Uterus (tissue), 4 donors: ENCODE results near the gene SMURF1. TPM values are rescaled to one million over a fixed set of nuclear protein-coding genes. Genes with fewer than 3 reads are reported as not detected.
A peak's percentile ranks its signal among the peaks of the same experiment; 100 is the strongest.

Source experiments
- DNase-seq, 2 donors: peaks; one replicate each; pipeline ENCODE4 v3.0.0-alpha.2; 2019 to 2020
- H3K27ac ChIP-seq, 2 donors: fragments of 200-600 bp; sonication (generic); 1 replicate in 1 of 2; 2 replicates in 1 of 2; pipeline ENCODE4 v1.5.1; 2016 to 2018
- H3K27me3 ChIP-seq, 2 donors: fragments of 200-600 bp; sonication (generic); one replicate each; pipeline ENCODE4 v1.5.1; 2018 to 2019; ENCODE audit warnings: control low read depth in 1 of 2
- H3K36me3 ChIP-seq, 2 donors: fragments of 200-600 bp; sonication (generic); one replicate each; pipeline ENCODE4 v1.5.1; 2019; ENCODE audit warnings: control low read depth in 1 of 2
- H3K4me1 ChIP-seq, 2 donors: fragments of 200-600 bp; sonication (generic); one replicate each; pipeline ENCODE4 v1.5.1; 2018 to 2019; ENCODE audit warnings: control low read depth in 1 of 2
- H3K4me3 ChIP-seq, 2 donors: fragments of 200-600 bp; sonication (generic); 1 replicate in 1 of 2; 2 replicates in 1 of 2; pipeline ENCODE4 v1.5.1; 2018 to 2019; ENCODE audit warnings: mild to moderate bottlenecking in 1 of 2
- H3K9me3 ChIP-seq, 2 donors: fragments of 200-600 bp; sonication (generic); one replicate each; pipeline ENCODE4 v1.5.1; 2019; ENCODE audit warnings: control low read depth in 1 of 2
- POLR2A ChIP-seq, 2 donors: fragments of 450-650 bp; IDR thresholded peaks; one replicate each; pipeline ENCODE4 v1.6.1; 2016; ENCODE audit warnings: antibody characterized with exemption in 2 of 2, mild to moderate bottlenecking in 1 of 2, moderate library complexity in 1 of 2
- intact Hi-C: fragments of 100-400 bp; cut with DNase I; formaldehyde crosslinking; loops from one replicate; pipeline ENCODE4 v1.15.1; 2023; ENCODE audit warnings: low total_unique reads
- total RNA-seq, 4 donors: library from RNA; depleted of rRNA in 3 of 4; stranded (reverse); fragments of >200 nt in 3 of 4; gene quantifications; one replicate each; pipeline versions ENCODE4 v1.1.0 to v1.2.4, GENCODE V29; 2014 to 2023
- TF ChIP-seq, protein P1 (sequence below), 4 experiments: fragments of 200-600 bp in 2 of 4; fragments of 450-650 bp in 2 of 4; sonication (generic) in 2 of 4; IDR thresholded peaks; one replicate each; pipeline ENCODE4 v1.5.1; 2016 to 2019; ENCODE audit warnings: antibody characterized with exemption in 4 of 4, mild to moderate bottlenecking in 2 of 4, moderate library complexity in 1 of 4
- donor health status: DM: yes; HTN: yes; CAD: no.

Gene SMURF1
- total RNA-seq, 4 donors from 2014 or later = 14.4 to 39.5 (median 26.2) TPM

DNA sequence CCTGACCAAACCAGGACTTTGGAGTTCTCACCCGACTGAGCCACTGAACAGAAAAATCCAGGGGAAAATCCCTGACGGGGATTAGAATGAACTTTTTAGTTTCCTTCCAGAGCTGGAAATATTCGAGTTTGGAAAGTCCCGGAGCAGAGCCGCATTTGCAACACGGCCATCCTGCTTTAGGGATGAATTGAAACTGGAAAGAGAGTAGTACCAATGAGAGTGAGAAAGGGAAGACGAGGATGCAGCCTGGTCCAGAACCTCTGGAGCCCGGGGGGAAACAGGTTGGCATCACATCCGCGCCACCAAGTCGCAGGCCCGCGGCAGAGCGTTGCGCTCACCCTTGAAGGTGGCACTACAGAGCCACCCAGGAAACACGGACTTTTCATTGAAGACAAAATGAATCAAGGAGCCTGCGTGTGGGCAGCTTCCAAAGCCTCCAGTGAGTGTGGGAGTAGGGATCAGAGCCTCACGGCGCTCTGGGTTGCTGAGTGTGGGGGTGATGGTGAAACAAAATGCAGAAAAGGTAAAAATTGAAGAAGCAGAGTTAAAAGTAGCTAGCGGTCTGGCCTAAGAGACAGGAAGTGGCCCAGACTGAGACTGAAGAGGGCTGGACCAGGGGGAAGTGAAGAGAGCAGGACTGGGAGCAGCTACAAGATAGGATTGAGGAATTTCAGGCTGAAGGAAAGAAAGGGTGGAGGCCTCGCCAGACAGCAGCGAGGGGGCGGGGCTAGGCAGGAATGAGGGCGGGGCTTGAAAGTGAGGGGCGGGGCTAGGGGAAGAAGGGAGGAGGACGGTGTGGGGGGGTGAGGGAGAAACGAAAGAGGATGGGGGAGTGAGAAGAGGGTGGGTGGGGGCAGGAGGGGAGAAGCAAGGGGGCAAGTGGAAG is 1.8 kb downstream of the SMURF1 start:
- Histone ChIP-seq H3K4me1 (peaks cover 2 to 5% of the 10 kb centered on the region in 2 donors), H3K9me3 (no peaks in the 10 kb centered on the region), H3K36me3 (no peaks in the 10 kb centered on the region), H3K27me3 (no peaks in the 10 kb centered on the region), H3K4me3 (peak overlapping the region; percentile 60 to 99), H3K27ac (peak overlapping the region; percentile 99 to 100)
- intact Hi-C loops = no loop called here
- TF ChIP-seq POLR2A (IDR thresholded peaks at IDR 0.05) = peak in 1 of 2 donors; percentile 20
- TF ChIP-seq, protein P1, sequence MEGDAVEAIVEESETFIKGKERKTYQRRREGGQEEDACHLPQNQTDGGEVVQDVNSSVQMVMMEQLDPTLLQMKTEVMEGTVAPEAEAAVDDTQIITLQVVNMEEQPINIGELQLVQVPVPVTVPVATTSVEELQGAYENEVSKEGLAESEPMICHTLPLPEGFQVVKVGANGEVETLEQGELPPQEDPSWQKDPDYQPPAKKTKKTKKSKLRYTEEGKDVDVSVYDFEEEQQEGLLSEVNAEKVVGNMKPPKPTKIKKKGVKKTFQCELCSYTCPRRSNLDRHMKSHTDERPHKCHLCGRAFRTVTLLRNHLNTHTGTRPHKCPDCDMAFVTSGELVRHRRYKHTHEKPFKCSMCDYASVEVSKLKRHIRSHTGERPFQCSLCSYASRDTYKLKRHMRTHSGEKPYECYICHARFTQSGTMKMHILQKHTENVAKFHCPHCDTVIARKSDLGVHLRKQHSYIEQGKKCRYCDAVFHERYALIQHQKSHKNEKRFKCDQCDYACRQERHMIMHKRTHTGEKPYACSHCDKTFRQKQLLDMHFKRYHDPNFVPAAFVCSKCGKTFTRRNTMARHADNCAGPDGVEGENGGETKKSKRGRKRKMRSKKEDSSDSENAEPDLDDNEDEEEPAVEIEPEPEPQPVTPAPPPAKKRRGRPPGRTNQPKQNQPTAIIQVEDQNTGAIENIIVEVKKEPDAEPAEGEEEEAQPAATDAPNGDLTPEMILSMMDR (IDR thresholded peaks at IDR 0.05) = no peak
- peak; percentile 74 to 75 for DNase-seq

- no peak for DNase-seq
- H3K36me3 ChIP-seq = no peaks in the 10 kb centered on the region
- TF ChIP-seq POLR2A (IDR thresholded peaks at IDR 0.05) = no peak
- TF ChIP-seq, protein P1 (IDR thresholded peaks at IDR 0.05) = no peak
- H3K4me1 ChIP-seq = peaks cover 4 to 5% of the 10 kb centered on the region in 2 donors
- no peaks in the 10 kb centered on the region for H3K27me3 ChIP-seq
- H3K9me3 ChIP-seq = no peaks in the 10 kb centered on the region
- peak overlapping the region in 1 of 2 donors; percentile 99 for H3K4me3 ChIP-seq
- peak overlapping the region; percentile 99 to 100 for H3K27ac ChIP-seq
- intact Hi-C loops = no loop called here
Measured at GRCh38 chr7:99141334-99141733, 2.6 kb downstream of the SMURF1 start.

DNA sequence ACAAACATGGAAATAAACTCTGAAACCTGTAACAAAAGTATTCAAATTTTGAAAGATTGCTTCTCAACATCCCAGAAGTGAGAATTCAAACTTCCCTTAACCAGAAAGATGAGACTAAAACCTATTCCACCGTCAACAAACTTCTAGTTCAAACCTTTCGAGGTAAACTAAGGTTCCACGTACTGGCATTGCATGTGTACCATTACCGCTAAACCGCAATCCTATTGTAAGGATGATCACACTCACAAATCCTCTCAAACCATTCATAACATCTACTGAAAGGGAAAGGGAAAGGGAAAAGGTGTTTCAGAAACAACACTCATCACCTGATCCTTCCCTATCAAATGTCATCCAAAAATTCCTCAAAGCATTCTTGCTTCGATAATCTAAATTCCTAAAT is 3.1 kb downstream of the SMURF1 start:
- TF ChIP-seq POLR2A (IDR thresholded peaks at IDR 0.05) = no peak
- TF ChIP-seq, protein P1 (IDR thresholded peaks at IDR 0.05) = no peak
- DNase-seq = no peak
- H3K27ac ChIP-seq = peak overlapping the region; percentile 99 to 100
- H3K9me3 ChIP-seq = no peaks in the 10 kb centered on the region
- no peaks in the 10 kb centered on the region for H3K27me3 ChIP-seq
- intact Hi-C loops = no loop called here
- H3K4me1 ChIP-seq = peaks cover 4 to 5% of the 10 kb centered on the region in 2 donors
- H3K4me3 ChIP-seq = no peak overlapping the region
- no peaks in the 10 kb centered on the region for H3K36me3 ChIP-seq

DNA sequence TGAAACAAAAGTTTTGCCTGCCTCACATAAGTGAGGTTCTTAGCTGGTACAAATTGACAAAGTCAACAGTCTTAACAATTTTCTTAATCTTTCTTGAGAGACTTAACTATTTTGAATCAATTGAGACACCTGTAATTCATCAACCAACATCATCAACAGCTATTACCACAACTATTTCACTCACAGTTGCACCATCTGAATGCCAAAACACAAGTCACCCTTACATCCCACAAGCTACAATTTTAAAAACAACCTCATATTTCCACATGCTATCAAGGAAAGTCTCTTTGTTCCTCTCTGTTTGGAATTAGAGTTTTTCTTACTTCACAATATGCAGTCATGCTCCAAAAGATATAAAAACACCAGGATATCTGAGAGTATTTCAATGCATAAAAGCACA is 4.9 kb downstream of the SMURF1 start:
- Histone ChIP-seq H3K36me3 (no peaks in the 10 kb centered on the region), H3K9me3 (no peaks in the 10 kb centered on the region), H3K27me3 (no peaks in the 10 kb centered on the region), H3K4me1 (peaks cover 4 to 5% of the 10 kb centered on the region in 2 donors), H3K4me3 (no peak overlapping the region), H3K27ac (peak overlapping the region; percentile 14 to 99)
- intact Hi-C loops = no loop called here
- DNase-seq = no peak
- TF ChIP-seq, protein P1 (IDR thresholded peaks at IDR 0.05) = no peak
- no peak for TF ChIP-seq POLR2A (IDR thresholded peaks at IDR 0.05)
